GM23338 (cell line): ENCODE results near the gene SF3B2.

Experiments used
- CREB1 ChIP-seq: fragments of 250-450 bp; sonication (Bioruptor Pico); IDR thresholded peaks from 2 replicates; pipeline ENCODE4 v1.5.0; 2020; ENCODE audit warnings: low read depth, mild to moderate bottlenecking, moderate library complexity
- CTCF ChIP-seq, 2 experiments: fragments of 200-600 bp in 1 of 2; sonication (generic) in 1 of 2; conservative IDR thresholded peaks; 2 replicates each; pipeline versions ENCODE4 v1.5.1 to v1.6.1; 2016 to 2017; ENCODE audit warnings: antibody characterized with exemption in 2 of 2, low read depth in 2 of 2, mild to moderate bottlenecking in 2 of 2, moderate library complexity in 1 of 2
- EZH2 ChIP-seq: fragments of 200-600 bp; sonication (generic); IDR thresholded peaks from one replicate; pipeline ENCODE4 v1.8.0; 2017; ENCODE audit warnings: antibody characterized with exemption, mild to moderate bottlenecking, low read depth; ENCODE audit not compliant: unreplicated experiment
- JUNB ChIP-seq: IDR thresholded peaks from one replicate; pipeline ENCODE4 v1.6.1; 2016; ENCODE audit warnings: antibody characterized with exemption; ENCODE audit not compliant: unreplicated experiment
- POLR2AphosphoS5 ChIP-seq: IDR thresholded peaks from 2 replicates; pipeline ENCODE4 v1.6.1; 2016; ENCODE audit warnings: antibody characterized with exemption, low read depth
- REST ChIP-seq: IDR thresholded peaks from one replicate; pipeline ENCODE4 v1.6.1; 2018; ENCODE audit warnings: antibody characterized with exemption; ENCODE audit not compliant: unreplicated experiment
- STAT1 ChIP-seq: IDR thresholded peaks from one replicate; pipeline ENCODE4 v1.6.1; 2016; ENCODE audit warnings: antibody characterized with exemption; ENCODE audit not compliant: unreplicated experiment
- ZNF331 ChIP-seq: fragments of 250-450 bp; sonication (Bioruptor Pico); IDR thresholded peaks from 2 replicates; pipeline ENCODE4 v1.5.0; 2020; ENCODE audit warnings: low read depth, mild to moderate bottlenecking, moderate library complexity

- TF ChIP-seq CTCF (conservative IDR thresholded peaks at IDR 0.05; ENCODE audit: low read depth in 2 of 2) = no peak
- no peak for TF ChIP-seq ZNF331 (CRISPR knock-in tag)
- TF ChIP-seq EZH2 = no peak
- TF ChIP-seq REST = no peak
- no peak for TF ChIP-seq POLR2AphosphoS5
- TF ChIP-seq STAT1 = no peak
- no peak for TF ChIP-seq CREB1 (CRISPR knock-in tag)
- TF ChIP-seq JUNB = no peak
Observed at GRCh38 chr11:66063900-66064299, 11.7 kb downstream of the SF3B2 start.
